Heart right ventricle (tissue), 16 donors: ENCODE measurements around the gene FYTTD1. TPM values are rescaled to one million over a fixed set of nuclear protein-coding genes. Genes with fewer than 3 reads are reported as not detected.

Source experiments
- ATAC-seq, 8 donors: fragments of 200-7000 bp; cut with Tn5 transposase; one replicate each; pipeline ENCODE4 v1.9.1; 2020; ENCODE audit warnings: mild to moderate bottlenecking in 8 of 8, moderate library complexity in 8 of 8, moderate number of reproducible peaks in 1 of 8
- DNase-seq, 2 donors: peaks; one replicate each; pipeline ENCODE4 v3.0.0-alpha.2; 2020
- H3K27ac ChIP-seq, 10 donors: fragments of 200-600 bp; sonication (generic) in 2 of 10; one replicate each; pipeline versions ENCODE4 v1.5.0 to v1.8.0; 2020 to 2022; ENCODE audit warnings: mild to moderate bottlenecking in 3 of 10
- H3K27me3 ChIP-seq, 7 donors: fragments of 200-600 bp; one replicate each; pipeline ENCODE4 v1.8.0; 2021 to 2022; ENCODE audit warnings: mild to moderate bottlenecking in 2 of 7
- H3K36me3 ChIP-seq, 9 donors: fragments of 200-600 bp; sonication (generic) in 1 of 9; one replicate each; pipeline versions ENCODE4 v1.5.0 to v1.8.0; 2020 to 2022; ENCODE audit warnings: mild to moderate bottlenecking in 2 of 9
- H3K4me1 ChIP-seq, 9 donors: fragments of 200-600 bp; sonication (generic) in 1 of 9; one replicate each; pipeline versions ENCODE4 v1.5.0 to v1.8.0; 2020 to 2022; ENCODE audit warnings: mild to moderate bottlenecking in 4 of 9
- H3K4me3 ChIP-seq, 10 donors: fragments of 200-600 bp; sonication (generic) in 2 of 10; one replicate each; pipeline versions ENCODE4 v1.5.0 to v1.8.0; 2020 to 2022; ENCODE audit warnings: mild to moderate bottlenecking in 7 of 10, moderate library complexity in 2 of 10
- H3K9me3 ChIP-seq, 11 donors: fragments of 200-600 bp in 10 of 11; sonication (generic) in 2 of 11; one replicate each; pipeline versions ENCODE4 v1.5.0 to v1.8.0; 2013 to 2022; ENCODE audit warnings: mild to moderate bottlenecking in 2 of 11, control low read depth in 1 of 11, moderate library complexity in 1 of 11
- CTCF ChIP-seq, 9 donors: fragments of 200-600 bp; sonication (generic) in 2 of 9; IDR thresholded peaks; one replicate each; pipeline versions ENCODE4 v1.5.0 to v1.8.0; 2021 to 2022; ENCODE audit warnings: antibody characterized with exemption in 9 of 9, mild to moderate bottlenecking in 5 of 9, moderate library complexity in 1 of 9
- WGBS, 2 donors: extraction: QIAGEN DNeasy Blood & Tissue Kit; methylation state at CpG; one replicate each; pipeline ENCODE4 v1.1.7; 2013; ENCODE audit warnings: inconsistent platforms in 1 of 2; 5-methylcytosine and 5-hydroxymethylcytosine counted together
- intact Hi-C, 10 donors: fragments of 100-400 bp; cut with DNase I; formaldehyde crosslinking; loops; one replicate each; pipeline versions ENCODE4 v1.11.1 to v1.14.2; 2022
- polyA plus RNA-seq, 2 donors: library from polyadenylated mRNA; stranded (reverse); fragments of 200-250 nt; gene quantifications; one replicate each; pipeline ENCODE4 v1.2.3, GENCODE V29; 2013
- total RNA-seq, 10 donors: library from RNA; stranded (reverse); fragmentation: NEBNext Ultra II Directional in 3 of 10; extraction: Animal tissue kit (Norgen Biotek cat#: 25700) in 3 of 10; gene quantifications; one replicate each; pipeline versions ENCODE4 v1.2.1 to v1.2.4, GENCODE V29; 2021 to 2023
- donor health status: Arrhythmogenic right ventricular cardiomyopathy.
- donor health status: ischemic (EF 13 %, LVEDD 7.1; RV severe dilation, severe dysfunction).
- donor health status: healthy with polysubstance abuse.
- donor health status: DM: no; HTN: yes; CAD: no.
- donor health status: DM: no; HTN: no; CAD: no.
- donor health status: ischemic (EF 25% LVEDD 6.9; RV normal size, moderate dysfunction).
- donor health status: ischemic (EF 25% LVEDD 5.7; RV mildly dilated, moderate dysfunction).
- donor health status: healthy.
- donor health status: DM: yes; HTN: yes; CAD: no.
- donor health status: Ischemic cardiomyopathy.
- donor health status: ischemic (EF 35%, LVEDD 5.7; RV mildly dilated, moderate dysfunction).
- donor health status: nonischemic (EF 11% LVEDD 7.7; RV severe dilation, severe dysfunction).
- donor health status: DM: yes; HTN: yes; CAD: no.
- donor health status: PGD.
- donor health status: ischemic (EF 29% LVEDD 5.4; RV normal size, mild dysfunction).
- donor health status: nonischemic (EF 23%, LVEDD 6.1; RV moderate dilation, normal function).

The FYTTD1 gene
- total and polyA plus RNA-seq, 12 donors: 16.5 to 111 (median 77.9) TPM

DNA sequence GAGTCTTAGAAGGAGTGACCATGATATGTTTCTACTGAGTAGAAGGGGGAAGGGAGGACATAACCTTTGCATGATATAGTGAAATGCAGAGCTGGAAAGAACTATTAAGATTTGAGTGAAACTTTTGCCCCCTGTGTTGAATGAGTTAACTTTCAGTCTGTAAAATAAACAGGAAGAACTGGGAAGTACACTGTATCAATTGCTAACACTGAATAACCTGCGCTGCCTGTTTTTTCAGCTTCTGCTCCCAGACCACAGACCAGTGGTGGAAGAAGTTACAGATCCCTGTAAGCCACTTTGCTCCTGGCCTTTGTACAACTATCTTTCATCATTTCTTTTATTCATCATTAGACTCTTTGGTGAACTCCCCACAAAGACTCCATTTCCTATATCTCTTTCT lies 37.7 kb downstream of the FYTTD1 start:
- DNase-seq: no peak
- Histone ChIP-seq H3K27ac (no peak overlapping the region), H3K36me3 (peaks cover 0 to 56% (median 5%) of the 10 kb centered on the region in 9 donors), H3K4me1 (peaks cover 0 to 6% (median 1%) of the 10 kb centered on the region in 9 donors), H3K9me3 (no peaks in the 10 kb centered on the region), H3K4me3 (no peak overlapping the region), H3K27me3 (no peaks in the 10 kb centered on the region)
- no peak for TF ChIP-seq CTCF (IDR thresholded peaks at IDR 0.05)
- intact Hi-C loops: no loop called here
- 71 to 86% methylated on average over 1 of the region's 1 CpG for WGBS, 2 donors
- ATAC-seq: no peak

DNA sequence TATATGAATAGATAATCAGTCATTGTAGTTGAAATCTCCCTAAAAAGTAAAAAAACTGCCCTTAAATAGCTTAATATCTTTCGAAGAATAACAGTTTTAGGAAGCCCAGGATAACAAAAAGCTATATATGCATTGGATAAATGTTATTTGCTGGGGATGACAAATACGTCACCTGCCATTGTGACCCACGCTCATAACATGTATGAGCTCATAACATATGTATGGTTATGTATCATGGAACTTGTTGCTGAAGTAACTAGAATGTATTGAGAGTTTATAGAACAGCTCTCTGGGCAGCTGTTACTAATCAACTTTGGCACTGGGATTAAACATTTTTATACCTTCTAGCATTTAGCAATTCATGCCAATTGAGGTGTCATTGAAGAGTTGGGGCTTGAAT lies 39.6 kb downstream of the FYTTD1 start:
- no peaks in the 10 kb centered on the region for H3K27me3 ChIP-seq
- no peaks in the 10 kb centered on the region for H3K9me3 ChIP-seq
- no peak overlapping the region for H3K27ac ChIP-seq
- H3K4me3 ChIP-seq: no peak overlapping the region
- ATAC-seq: no peak
- TF ChIP-seq CTCF (IDR thresholded peaks at IDR 0.05): no peak
- 95 to 96% methylated on average over 3 of the region's 3 CpGs for WGBS, 2 donors
- intact Hi-C loops: no loop called here
- H3K36me3 ChIP-seq: peaks cover 0 to 37% (median 0%) of the 10 kb centered on the region in 9 donors
- peaks cover 3 to 24% (median 20%) of the 10 kb centered on the region in 9 donors for H3K4me1 ChIP-seq
- no peak for DNase-seq

GRCh38 chr3:197790033-197790432 lies 40.4 kb downstream of the FYTTD1 start:
- WGBS, 2 donors: 79 to 90% methylated on average over 1 of the region's 1 CpG
- H3K4me3 ChIP-seq: no peak overlapping the region
- TF ChIP-seq CTCF (IDR thresholded peaks at IDR 0.05): no peak
- H3K27ac ChIP-seq: peak overlapping the region in 2 of 10 donors; percentile 98 to 99
- H3K9me3 ChIP-seq: no peaks in the 10 kb centered on the region
- H3K4me1 ChIP-seq: peaks cover 3 to 32% (median 27%) of the 10 kb centered on the region in 9 donors
- DNase-seq (no peak), ATAC-seq (no peak)
- H3K36me3 ChIP-seq: peaks cover 0 to 30% (median 0%) of the 10 kb centered on the region in 9 donors
- intact Hi-C loops: loop anchor here in 6 of 10 donors (5.0 kb wide), 2 partner anchors 38 to 43 kb away; partner anchors contain the start of gene FYTTD1 (in 1 of the 6)
- no peaks in the 10 kb centered on the region for H3K27me3 ChIP-seq

DNA sequence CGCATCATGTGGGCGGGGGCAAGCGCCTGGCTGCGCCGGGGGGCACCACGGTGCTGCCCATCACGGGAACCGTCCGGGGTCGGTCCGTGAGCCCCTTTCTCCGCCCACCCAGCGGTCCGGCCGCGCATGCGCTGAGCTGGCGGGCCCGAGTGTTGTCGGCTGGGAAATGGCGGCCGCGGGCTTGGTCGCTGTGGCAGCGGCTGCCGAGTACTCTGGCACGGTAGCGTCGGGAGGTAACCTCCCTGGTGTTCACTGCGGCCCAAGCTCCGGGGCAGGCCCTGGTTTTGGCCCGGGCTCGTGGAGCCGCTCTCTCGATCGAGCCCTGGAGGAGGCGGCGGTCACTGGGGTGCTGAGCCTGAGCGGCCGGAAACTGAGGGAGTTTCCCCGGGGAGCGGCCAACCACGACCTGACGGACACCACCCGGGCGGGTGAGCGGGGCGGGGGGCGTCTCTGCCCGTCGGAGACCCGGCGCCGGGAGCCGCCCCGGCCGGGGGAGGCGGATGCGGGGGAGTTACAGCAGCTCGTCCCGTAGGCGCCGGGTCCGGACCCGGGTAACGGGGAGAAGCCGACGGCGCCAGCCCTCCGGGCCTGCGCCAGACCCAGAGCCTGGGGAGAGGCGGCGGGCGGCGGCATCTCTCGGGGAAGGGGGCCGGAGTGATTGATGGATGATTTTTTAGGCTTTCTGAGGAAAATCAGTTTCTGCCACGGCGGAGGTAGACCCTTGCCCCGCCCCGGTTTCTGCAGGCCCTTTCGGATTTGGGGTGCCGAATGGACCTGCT lies 41.6 kb downstream of the FYTTD1 start, which contains the start of gene LRCH3:
LRCH3 (plus strand) TSS at position 142 of the 779 bp plus-strand sequence; CDS start at position 167, 25 bp downstream.
- whole genome bisulfite sequencing, 2 donors: 0 to 1% methylated on average over 80 to 83 of the region's 83 CpGs
- peak; percentile 89 to 94 (median 92) for ATAC-seq

More for the DNA sequence above, 41.6 kb downstream of the FYTTD1 start, which contains the start of gene LRCH3:
- peak within 1 kb of the TSS; percentile 94 to 99 (median 98) for H3K27ac ChIP-seq
- peak within 1 kb of the TSS; percentile 70 to 98 (median 90) for H3K4me3 ChIP-seq
- no peak for TF ChIP-seq CTCF (IDR thresholded peaks at IDR 0.05)
- peaks cover 3 to 40% (median 31%) of the 10 kb centered on the region in 9 donors for H3K4me1 ChIP-seq
- peak; percentile 80 to 87 for DNase-seq
- H3K27me3 ChIP-seq: no peaks in the 10 kb centered on the region
- no peaks in the 10 kb centered on the region for H3K9me3 ChIP-seq
- intact Hi-C loops: loop anchor here in 6 of 10 donors (5.0 kb wide), 2 partner anchors 39 to 44 kb away; partner anchors contain the start of gene FYTTD1 (in 1 of the 6)
- peaks cover 0 to 19% (median 0%) of the 10 kb centered on the region in 9 donors for H3K36me3 ChIP-seq
